Activated CD8-positive, alpha-beta memory T cell treated with anti-CD3 and anti-CD28 coated beads, Interleukin-2, amount 50 U/mL, for 24 hours (primary cell): Measurements from ENCODE around the gene AKIP1.
"Not testable (repeated sequence)": the region's sequence is repeated elsewhere in the genome, so short reads cannot be mapped to it uniquely, and the experiment has no call there.

Source experiments
- DNase-seq: peaks from one replicate; pipeline ENCODE4 v3.0.0-alpha.2; 2020; ENCODE audit errors: extremely low read depth

AKIP1 gene

DNA sequence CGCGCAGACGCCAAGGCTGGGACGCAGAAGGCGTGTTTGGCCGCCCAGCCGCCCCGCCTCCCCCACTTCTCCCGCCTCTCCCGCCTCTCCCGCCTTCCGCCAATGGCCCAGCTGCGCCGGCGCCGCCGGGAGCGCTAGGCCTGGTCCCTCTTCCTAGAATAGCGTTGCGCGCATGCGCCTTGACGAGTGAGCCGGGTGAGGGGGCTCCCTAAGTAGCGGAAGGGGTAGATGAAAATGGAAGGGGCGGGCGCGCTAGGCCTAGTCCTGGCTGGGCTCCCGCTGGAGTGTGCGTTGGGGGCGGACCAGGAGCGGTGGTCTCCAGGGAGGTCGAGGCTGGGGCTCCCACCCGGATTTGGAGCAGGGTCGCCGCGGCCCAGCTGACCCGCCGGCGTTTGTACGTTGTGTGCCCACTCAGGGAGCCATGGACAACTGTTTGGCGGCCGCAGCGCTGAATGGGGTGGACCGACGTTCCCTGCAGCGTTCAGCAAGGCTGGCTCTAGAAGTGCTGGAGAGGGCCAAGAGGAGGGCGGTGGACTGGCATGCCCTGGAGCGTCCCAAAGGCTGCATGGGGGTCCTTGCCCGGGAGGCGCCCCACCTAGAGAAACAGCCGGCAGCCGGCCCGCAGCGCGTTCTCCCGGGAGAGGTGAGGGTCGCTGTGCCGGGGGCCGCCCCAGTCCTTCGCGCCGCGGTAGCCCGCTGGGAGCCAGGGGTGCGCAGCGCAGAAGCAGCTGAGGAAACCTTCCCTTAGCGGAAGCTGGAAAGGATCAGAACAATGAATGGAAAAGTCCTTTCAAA, at the start of gene AKIP1:
AKIP1 (plus strand) TSS at position 161 of the 795 bp plus-strand sequence; CDS start at position 422, 261 bp downstream.
- peak; percentile 68 for DNase-seq

- no peak for DNase-seq
Observed at GRCh38 chr11:8863838-8864237, 47.2 kb upstream of the AKIP1 start.

GRCh38 chr11:8865304-8865703, 45.7 kb upstream of the AKIP1 start:
- no peak for DNase-seq

- no peak for DNase-seq
Observed at GRCh38 chr11:8867035-8867434, 44.0 kb upstream of the AKIP1 start.

DNA sequence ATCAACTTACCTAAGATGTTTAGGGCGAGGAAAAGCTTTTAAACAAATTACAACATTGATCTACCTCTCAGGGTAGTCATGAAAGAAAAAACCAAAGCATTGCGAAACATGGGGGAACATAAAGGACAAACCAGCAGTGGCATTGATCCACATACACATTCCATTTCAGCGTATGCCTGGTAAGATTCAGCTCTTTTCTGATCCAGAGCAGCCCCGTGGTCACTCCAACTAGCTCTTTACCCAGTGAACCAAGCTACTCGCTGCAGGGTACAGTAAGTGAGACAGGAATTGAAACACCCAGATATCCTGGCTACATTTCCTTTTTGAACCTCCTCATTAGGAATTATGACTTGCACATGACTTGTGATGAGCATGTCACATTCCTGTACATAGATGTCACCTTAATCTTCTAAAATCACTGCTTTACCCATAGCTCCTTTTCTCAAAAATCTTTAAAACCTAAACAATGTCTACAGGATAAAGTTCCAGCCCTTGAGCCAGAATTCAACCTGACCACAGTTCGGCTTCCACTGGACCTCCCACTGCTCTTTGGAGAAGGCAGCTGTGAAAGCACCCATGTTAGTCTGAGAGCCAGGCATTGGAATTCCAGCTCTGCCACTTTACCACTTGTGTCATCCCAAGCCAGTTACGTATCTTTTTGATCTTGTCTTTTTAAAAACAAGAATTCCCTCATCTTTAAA, 42.9 kb upstream of the AKIP1 start:
- no peak for DNase-seq

DNA sequence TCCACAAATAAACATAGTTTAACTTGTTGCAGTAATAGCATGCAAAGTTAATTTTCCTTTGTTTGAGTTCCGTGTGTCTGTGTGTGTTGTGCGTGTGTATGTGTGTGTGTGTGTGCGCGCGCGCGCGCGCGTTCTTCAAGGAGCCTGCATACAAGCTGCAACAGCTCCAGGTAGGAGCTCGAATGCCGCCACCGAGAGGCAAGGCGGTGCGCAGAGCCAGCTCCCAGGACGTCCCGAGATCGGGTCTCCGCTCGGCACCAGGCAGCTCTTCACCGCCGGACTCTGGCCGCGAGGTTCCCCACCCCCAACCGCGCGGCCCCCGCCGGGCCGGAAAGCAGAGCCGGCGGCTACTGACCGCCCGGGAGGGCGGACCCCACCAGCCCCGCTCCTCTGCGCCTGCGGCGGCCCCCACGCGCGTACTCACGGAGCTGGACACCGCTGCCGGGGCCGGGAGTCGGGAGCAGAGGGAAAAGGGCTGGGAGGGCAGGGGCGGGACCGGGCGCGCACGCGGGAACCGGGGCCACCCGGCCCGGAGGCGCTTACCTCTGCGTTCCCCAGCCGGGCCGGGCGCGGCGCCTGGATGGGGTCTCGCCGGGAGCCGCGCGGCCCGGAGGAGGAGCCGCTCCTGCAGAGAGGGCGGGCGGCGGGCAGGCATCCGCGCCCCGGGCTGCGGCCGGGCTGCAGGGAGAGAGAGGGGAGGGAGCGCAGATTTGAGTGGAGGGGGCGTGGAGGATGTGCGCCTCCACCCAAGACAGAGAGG, 40.4 kb upstream of the AKIP1 start:
- DNase-seq, result no peak

DNA sequence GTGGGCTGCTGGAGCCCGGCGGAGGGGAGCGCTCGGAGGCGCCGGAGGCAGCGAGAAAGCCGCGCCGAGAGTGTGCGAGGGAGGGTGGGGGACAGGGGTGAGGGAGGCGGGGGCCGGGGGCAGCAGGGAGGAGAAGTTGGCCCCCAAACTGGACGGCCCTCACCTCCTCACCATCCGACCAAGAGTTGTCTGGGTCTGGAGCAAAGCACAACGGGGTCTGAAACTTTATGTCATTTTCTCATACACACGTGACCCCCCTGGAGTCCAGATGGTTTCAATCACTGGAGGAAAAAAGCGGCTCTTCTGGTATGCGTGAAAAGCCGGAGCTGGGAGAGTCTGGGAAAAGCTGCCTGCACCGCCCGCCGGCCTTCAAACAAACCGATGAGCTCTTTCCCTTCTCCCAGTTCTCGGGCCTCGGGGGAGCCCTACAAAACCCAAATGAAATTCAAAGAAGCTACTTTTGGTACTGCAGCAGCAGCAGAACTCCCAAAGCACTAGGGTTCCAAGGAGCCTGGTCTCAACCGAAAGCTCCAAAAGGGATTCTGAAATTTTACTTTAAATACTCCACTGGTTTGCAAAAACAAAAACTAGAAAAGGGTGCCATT, 39.7 kb upstream of the AKIP1 start:
- no peak for DNase-seq

- no peak for DNase-seq
Observed at GRCh38 chr11:8871962-8872361, 39.0 kb upstream of the AKIP1 start.

GRCh38 chr11:8873741-8874405, 37.1 kb upstream of the AKIP1 start:
- DNase-seq, result no peak

DNA sequence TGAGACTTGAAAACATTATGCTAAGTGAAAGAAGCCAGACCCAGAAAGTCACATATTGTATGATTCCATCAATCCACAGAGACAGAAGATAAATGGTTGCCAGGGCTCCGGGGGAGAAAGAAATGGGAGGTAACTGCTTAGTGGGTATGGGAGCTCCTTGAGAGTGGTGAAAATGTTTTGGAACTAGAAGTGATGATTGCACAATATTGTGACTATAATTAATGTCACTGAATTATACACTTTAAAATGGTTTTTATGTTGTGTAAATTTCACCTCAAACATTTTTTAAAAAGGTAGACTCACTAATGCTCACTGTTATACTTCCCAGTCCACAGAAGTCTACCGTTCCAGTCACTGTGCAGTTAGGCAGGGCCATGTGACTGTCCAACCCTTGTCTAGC, 32.2 kb upstream of the AKIP1 start:
- no peak for DNase-seq

DNA sequence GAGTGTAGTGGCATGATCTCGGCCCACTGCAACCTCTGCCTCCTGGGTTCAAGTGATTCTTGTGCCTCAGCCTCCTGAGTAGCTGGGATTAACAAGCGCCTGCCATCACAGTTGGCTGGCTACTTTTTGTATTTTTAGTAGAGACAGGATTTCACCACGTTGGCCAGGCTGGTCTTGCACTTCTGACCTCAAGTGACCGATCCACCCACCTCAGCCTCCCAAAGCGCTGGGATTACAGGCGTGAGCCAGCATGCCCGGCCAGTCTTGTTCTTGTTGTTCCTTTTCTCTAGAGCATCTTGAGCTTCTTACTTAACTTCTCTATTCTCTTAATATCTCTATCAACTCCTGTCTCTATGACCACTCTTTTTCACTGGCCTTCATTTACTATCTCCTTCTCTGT, 29.4 kb upstream of the AKIP1 start:
- DNase-seq, result not testable (repeated sequence)

DNA sequence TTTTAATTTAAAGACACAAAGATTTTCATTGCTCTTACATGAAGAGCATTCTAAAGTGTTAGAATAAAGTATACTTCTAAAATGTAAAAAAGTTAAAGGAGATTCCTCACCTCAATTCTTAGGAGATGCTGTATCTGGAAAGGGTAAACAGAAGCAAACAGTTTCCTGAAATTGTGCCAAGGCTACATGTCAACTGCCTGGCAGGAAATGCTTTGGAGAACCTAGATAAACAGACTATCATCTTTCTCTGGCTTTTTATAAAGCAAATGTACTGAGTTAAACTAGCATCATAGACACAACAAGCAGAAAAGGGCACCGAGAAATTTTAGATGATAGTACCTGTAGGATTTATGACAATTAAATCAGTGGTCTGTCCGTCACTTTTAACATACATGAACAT, 24.7 kb upstream of the AKIP1 start:
- no peak for DNase-seq

DNA sequence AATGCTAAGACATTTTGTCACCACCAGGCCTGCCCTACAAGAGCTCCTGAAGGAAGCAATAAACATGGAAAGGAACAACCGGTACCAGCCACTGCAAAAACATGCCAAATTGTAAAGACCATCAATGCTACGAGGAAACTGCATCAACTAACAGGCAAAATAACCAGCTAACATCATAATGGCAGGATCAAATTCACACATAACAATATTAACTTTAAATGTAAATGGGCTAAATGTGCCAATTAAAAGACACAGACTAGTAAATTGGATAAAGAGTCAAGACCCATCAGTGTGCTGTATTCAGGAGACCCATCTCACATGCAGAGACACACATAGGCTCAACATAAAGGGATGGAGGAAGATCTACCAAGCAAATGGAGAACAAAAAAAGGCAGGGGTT, 19.8 kb upstream of the AKIP1 start:
- DNase-seq, result not testable (repeated sequence)

GRCh38 chr11:8899119-8899753, 11.8 kb upstream of the AKIP1 start:
- DNase-seq, result no peak

DNA sequence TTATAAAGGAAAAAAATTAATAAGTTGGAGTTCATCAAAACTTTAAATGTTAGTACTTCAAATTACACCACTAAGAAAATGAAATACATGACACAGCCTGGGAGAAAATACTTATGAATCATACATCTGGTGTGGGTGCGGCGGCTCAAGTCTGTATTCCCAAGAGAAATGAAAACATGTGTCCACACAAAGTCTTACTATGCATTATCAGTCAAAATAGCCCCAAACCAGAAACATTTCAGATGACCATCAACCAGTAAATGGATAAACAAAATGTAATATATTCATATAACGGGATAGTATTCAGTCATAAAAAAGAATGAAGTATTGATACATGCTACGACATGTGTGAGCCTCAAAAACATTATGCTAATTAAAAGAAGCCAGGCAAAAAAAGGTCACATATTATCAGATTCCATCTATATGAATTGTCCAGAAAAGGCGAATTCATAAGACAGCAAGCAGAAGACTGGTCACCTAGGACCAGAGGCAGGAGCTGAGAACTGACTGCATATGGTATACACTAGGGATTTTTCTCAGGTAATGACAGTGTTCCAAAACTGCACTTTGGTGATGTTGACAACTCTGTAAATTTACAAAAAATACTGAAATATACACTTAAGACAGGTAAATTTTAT, 5.3 kb upstream of the AKIP1 start:
- no peak for DNase-seq

- DNase-seq, result no peak
Observed at GRCh38 chr11:8907116-8907515, 3.9 kb upstream of the AKIP1 start.

DNA sequence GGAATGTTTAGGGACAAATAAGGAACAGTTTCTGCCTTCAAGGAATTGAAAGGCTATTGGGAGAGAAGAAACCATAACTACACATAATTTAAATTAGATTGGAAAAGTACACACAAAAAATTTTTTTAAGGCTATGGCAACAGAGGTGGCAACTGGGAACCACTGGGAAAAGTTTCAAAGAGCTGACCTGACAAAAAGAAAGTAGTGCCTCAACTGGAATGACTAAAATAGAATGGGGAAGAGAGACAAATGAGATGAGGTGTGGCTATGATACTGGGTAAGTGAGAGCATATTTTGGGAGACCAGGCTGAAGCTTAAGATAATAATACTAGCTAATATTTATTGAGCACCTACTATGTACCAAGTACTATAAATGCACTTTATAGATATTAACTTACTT, 2.9 kb upstream of the AKIP1 start:
- no peak for DNase-seq

GRCh38 chr11:8910649-8911026, 351 bp upstream of the AKIP1 start:
- no peak for DNase-seq

GRCh38 chr11:8913961-8914660, 3.1 kb downstream of the AKIP1 start:
- DNase-seq, result no peak

- DNase-seq, result no peak
Observed at GRCh38 chr11:8914661-8915018, 3.7 kb downstream of the AKIP1 start.
